Measurements from ENCODE around the gene COBLL1. TPM values are rescaled to one million over a fixed set of nuclear protein-coding genes. Genes with fewer than 3 reads are reported as not detected.

COBLL1 gene
- total RNA-seq, 1 experiment from 2014 or later, result 0.89 TPM

- Histone ChIP-seq H3K9me3 (no peaks in the 10 kb centered on the region), H3K4me3 (no peak overlapping the region), H3K36me3 (peaks cover 11% of the 10 kb centered on the region; the same call in 1 of the 2 replicates), H3K27me3 (no peaks in the 10 kb centered on the region)
- no peak for DNase-seq
Observed at GRCh38 chr2:164693834-164694233, 147.8 kb downstream of the COBLL1 start.

- H3K4me3 ChIP-seq, result no peak overlapping the region
- H3K36me3 ChIP-seq, result peaks cover 11% of the 10 kb centered on the region; the same call in 1 of the 2 replicates
- no peaks in the 10 kb centered on the region for H3K27me3 ChIP-seq
- no peaks in the 10 kb centered on the region for H3K9me3 ChIP-seq
- no peak for DNase-seq
Observed at GRCh38 chr2:164693390-164693789, 148.2 kb downstream of the COBLL1 start.

- Histone ChIP-seq H3K36me3 (peaks cover 11% of the 10 kb centered on the region; the same call in 1 of the 2 replicates), H3K4me3 (no peak overlapping the region), H3K27me3 (no peaks in the 10 kb centered on the region), H3K9me3 (no peaks in the 10 kb centered on the region)
- DNase-seq, result no peak
Observed at GRCh38 chr2:164692958-164693357, 148.7 kb downstream of the COBLL1 start.

- DNase-seq, result no peak
Observed at GRCh38 chr2:164692114-164692513, 149.5 kb downstream of the COBLL1 start.

GRCh38 chr2:164691346-164691887, 150.2 kb downstream of the COBLL1 start:
- DNase-seq, result no peak
- Histone ChIP-seq H3K9me3 (no peaks in the 10 kb centered on the region), H3K36me3 (peaks cover 11% of the 10 kb centered on the region; the same call in 1 of the 2 replicates)

More at GRCh38 chr2:164692114-164692513, 149.5 kb downstream of the COBLL1 start:
- Histone ChIP-seq H3K27me3 (no peaks in the 10 kb centered on the region), H3K4me3 (no peak overlapping the region), H3K9me3 (no peaks in the 10 kb centered on the region), H3K36me3 (peaks cover 11% of the 10 kb centered on the region; the same call in 1 of the 2 replicates)

GRCh38 chr2:164690361-164690760, 151.3 kb downstream of the COBLL1 start:
- Histone ChIP-seq H3K36me3 (peaks cover 11% of the 10 kb centered on the region; the same call in 1 of the 2 replicates), H3K4me3 (no peak overlapping the region), H3K27me3 (no peaks in the 10 kb centered on the region), H3K9me3 (no peaks in the 10 kb centered on the region)
- no peak for DNase-seq

More at GRCh38 chr2:164691346-164691887, 150.2 kb downstream of the COBLL1 start:
- no peaks in the 10 kb centered on the region for H3K27me3 ChIP-seq
- no peak overlapping the region for H3K4me3 ChIP-seq

GRCh38 chr2:164688896-164689419, 152.7 kb downstream of the COBLL1 start:
- DNase-seq, result no peak

GRCh38 chr2:164681009-164681408, 160.6 kb downstream of the COBLL1 start:
- Histone ChIP-seq H3K27me3 (no peaks in the 10 kb centered on the region), H3K9me3 (0 out of 2 replicates have a peak, but pooled peaks cover 2% of the 10 kb centered on the region), H3K4me3 (no peak overlapping the region), H3K36me3 (no peaks in the 10 kb centered on the region)
- DNase-seq, result no peak

More at GRCh38 chr2:164688896-164689419, 152.7 kb downstream of the COBLL1 start:
- H3K4me3 ChIP-seq, result no peak overlapping the region
- H3K9me3 ChIP-seq, result no peaks in the 10 kb centered on the region
- no peaks in the 10 kb centered on the region for H3K27me3 ChIP-seq
- peaks cover 11% of the 10 kb centered on the region; the same call in 1 of the 2 replicates for H3K36me3 ChIP-seq

GRCh38 chr2:164678631-164679149, 162.9 kb downstream of the COBLL1 start:
- H3K9me3 ChIP-seq, result 0 out of 2 replicates have a peak, but pooled peaks cover 2% of the 10 kb centered on the region
- H3K27me3 ChIP-seq, result no peaks in the 10 kb centered on the region
- no peaks in the 10 kb centered on the region for H3K36me3 ChIP-seq
- no peak for DNase-seq
- H3K4me3 ChIP-seq, result no peak overlapping the region

GRCh38 chr2:164677733-164678132, 163.9 kb downstream of the COBLL1 start:
- Histone ChIP-seq H3K27me3 (no peaks in the 10 kb centered on the region), H3K36me3 (no peaks in the 10 kb centered on the region), H3K4me3 (no peak overlapping the region), H3K9me3 (0 out of 2 replicates have a peak, but pooled peaks cover 2% of the 10 kb centered on the region)
- no peak for DNase-seq

- no peak for DNase-seq
- Histone ChIP-seq H3K36me3 (no peaks in the 10 kb centered on the region), H3K27me3 (no peaks in the 10 kb centered on the region), H3K9me3 (0 out of 2 replicates have a peak, but pooled peaks cover 2% of the 10 kb centered on the region), H3K4me3 (no peak overlapping the region)
Observed at GRCh38 chr2:164677271-164677670, 164.4 kb downstream of the COBLL1 start.

- Histone ChIP-seq H3K36me3 (no peaks in the 10 kb centered on the region), H3K27me3 (no peaks in the 10 kb centered on the region), H3K9me3 (0 out of 2 replicates have a peak, but pooled peaks cover 2% of the 10 kb centered on the region), H3K4me3 (no peak overlapping the region)
- DNase-seq, result no peak
Observed at GRCh38 chr2:164675687-164676086, 165.9 kb downstream of the COBLL1 start.

GRCh38 chr2:164675027-164675426, 166.6 kb downstream of the COBLL1 start:
- DNase-seq, result no peak
- H3K27me3 ChIP-seq, result no peaks in the 10 kb centered on the region
- 0 out of 2 replicates have a peak, but pooled peaks cover 2% of the 10 kb centered on the region for H3K9me3 ChIP-seq
- H3K36me3 ChIP-seq, result no peaks in the 10 kb centered on the region
- no peak overlapping the region for H3K4me3 ChIP-seq

GRCh38 chr2:164671664-164672396, 169.8 kb downstream of the COBLL1 start:
- no peak overlapping the region for H3K4me3 ChIP-seq
- H3K36me3 ChIP-seq, result no peaks in the 10 kb centered on the region
- no peaks in the 10 kb centered on the region for H3K27me3 ChIP-seq
- H3K9me3 ChIP-seq, result no peaks in the 10 kb centered on the region
- DNase-seq, result no peak

GRCh38 chr2:164669291-164669690, 172.3 kb downstream of the COBLL1 start:
- no peak overlapping the region for H3K4me3 ChIP-seq
- no peaks in the 10 kb centered on the region for H3K36me3 ChIP-seq
- no peaks in the 10 kb centered on the region for H3K9me3 ChIP-seq
- DNase-seq, result no peak
- H3K27me3 ChIP-seq, result no peaks in the 10 kb centered on the region

GRCh38 chr2:164667566-164667965, 174.1 kb downstream of the COBLL1 start:
- no peak for DNase-seq
- Histone ChIP-seq H3K36me3 (no peaks in the 10 kb centered on the region), H3K27me3 (no peaks in the 10 kb centered on the region), H3K4me3 (no peak overlapping the region), H3K9me3 (no peaks in the 10 kb centered on the region)

GRCh38 chr2:164664070-164664469, 177.6 kb downstream of the COBLL1 start:
- Histone ChIP-seq H3K9me3 (no peaks in the 10 kb centered on the region), H3K36me3 (no peaks in the 10 kb centered on the region), H3K4me3 (no peak overlapping the region), H3K27me3 (no peaks in the 10 kb centered on the region)
- no peak for DNase-seq

Measured in MG63 (cell line).